Testis (tissue), 2 donors: ENCODE measurements around the gene TBC1D19.

Experiments used
- POLR2A ChIP-seq: fragments of 450-650 bp; IDR thresholded peaks from one replicate; pipeline ENCODE4 v1.6.1; 2017; ENCODE audit warnings: antibody characterized with exemption, mild to moderate bottlenecking, moderate library complexity
- TF ChIP-seq, protein P1 (sequence below), 3 experiments: fragments of 450-650 bp in 2 of 3; fragments of 200-600 bp in 1 of 3; sonication (generic) in 1 of 3; IDR thresholded peaks; one replicate each; pipeline ENCODE4 v1.5.1; 2016 to 2019; ENCODE audit warnings: antibody characterized with exemption in 3 of 3, mild to moderate bottlenecking in 2 of 3, moderate library complexity in 1 of 3

DNA sequence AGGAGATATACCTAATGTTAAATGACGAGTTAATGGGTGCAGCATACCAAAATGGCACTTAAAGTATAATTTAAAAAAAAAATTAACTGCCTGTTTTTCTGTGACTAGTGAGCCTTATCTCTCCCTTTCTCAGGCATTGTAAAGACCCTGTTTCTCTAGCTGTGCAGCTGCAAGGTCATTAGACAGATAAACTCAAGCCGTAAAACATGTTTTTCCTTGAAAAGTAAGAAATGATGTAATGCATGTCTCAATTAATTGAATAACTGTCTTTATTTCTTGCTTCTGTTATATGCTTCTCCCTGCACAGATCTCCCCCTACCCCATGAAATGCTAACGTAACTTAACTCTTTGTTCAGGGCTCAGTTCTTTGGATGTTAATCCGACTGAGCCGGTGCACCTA is 10.5 kb downstream of the TBC1D19 start:
- TF ChIP-seq, protein P1, sequence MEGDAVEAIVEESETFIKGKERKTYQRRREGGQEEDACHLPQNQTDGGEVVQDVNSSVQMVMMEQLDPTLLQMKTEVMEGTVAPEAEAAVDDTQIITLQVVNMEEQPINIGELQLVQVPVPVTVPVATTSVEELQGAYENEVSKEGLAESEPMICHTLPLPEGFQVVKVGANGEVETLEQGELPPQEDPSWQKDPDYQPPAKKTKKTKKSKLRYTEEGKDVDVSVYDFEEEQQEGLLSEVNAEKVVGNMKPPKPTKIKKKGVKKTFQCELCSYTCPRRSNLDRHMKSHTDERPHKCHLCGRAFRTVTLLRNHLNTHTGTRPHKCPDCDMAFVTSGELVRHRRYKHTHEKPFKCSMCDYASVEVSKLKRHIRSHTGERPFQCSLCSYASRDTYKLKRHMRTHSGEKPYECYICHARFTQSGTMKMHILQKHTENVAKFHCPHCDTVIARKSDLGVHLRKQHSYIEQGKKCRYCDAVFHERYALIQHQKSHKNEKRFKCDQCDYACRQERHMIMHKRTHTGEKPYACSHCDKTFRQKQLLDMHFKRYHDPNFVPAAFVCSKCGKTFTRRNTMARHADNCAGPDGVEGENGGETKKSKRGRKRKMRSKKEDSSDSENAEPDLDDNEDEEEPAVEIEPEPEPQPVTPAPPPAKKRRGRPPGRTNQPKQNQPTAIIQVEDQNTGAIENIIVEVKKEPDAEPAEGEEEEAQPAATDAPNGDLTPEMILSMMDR (IDR thresholded peaks at IDR 0.05) = no peak
- TF ChIP-seq POLR2A = no peak
